HepG2 (cell line): Measurements from ENCODE around the gene ATP1A2. TPM values are rescaled to one million over a fixed set of nuclear protein-coding genes. Genes with fewer than 3 reads are reported as not detected.

ENCODE experiments used
- CREM ChIP-seq, 2 experiments: sonication (generic) in 1 of 2; formaldehyde crosslinking in 1 of 2; IDR thresholded peaks; 2 replicates each; pipeline versions ENCODE4 v1.4.0 to v1.6.1; 2016 to 2020; ENCODE audit warnings: antibody characterized with exemption in 1 of 2, mild to moderate bottlenecking in 1 of 2, missing genetic modification reagents in 1 of 2
- FOXM1 ChIP-seq: sonication (generic); formaldehyde crosslinking; IDR thresholded peaks from 2 replicates; pipeline ENCODE4 v1.5.0; 2020; ENCODE audit warnings: missing genetic modification reagents
- JDP2 ChIP-seq: sonication (generic); formaldehyde crosslinking; IDR thresholded peaks from 2 replicates; pipeline ENCODE4 v1.8.1; 2022; ENCODE audit warnings: missing genetic modification reagents, borderline replicate concordance
- NFKB2 ChIP-seq: sonication (generic); formaldehyde crosslinking; IDR thresholded peaks from 2 replicates; pipeline ENCODE4 v1.4.0; 2020; ENCODE audit warnings: missing genetic modification reagents, borderline replicate concordance
- PCBP2 ChIP-seq: fragments of 200-400 bp; formaldehyde crosslinking; optimal IDR thresholded peaks from 2 replicates; pipeline ENCODE3; 2018; ENCODE audit warnings: low read length, low read depth; ENCODE audit not compliant: poor library complexity, severe bottlenecking
- PPARG ChIP-seq: conservative IDR thresholded peaks from 2 replicates; pipeline ENCODE4 v1.6.1; 2016; ENCODE audit warnings: missing biosample characterization, missing genetic modification reagents
- TCF12 ChIP-seq, 2 experiments: fragments of 450-650 bp in 1 of 2; sonication (generic) in 1 of 2; formaldehyde crosslinking in 1 of 2; IDR thresholded peaks; 2 replicates each; pipeline versions ENCODE4 v1.6.1 to v1.8.0; 2017 to 2022; ENCODE audit warnings: antibody characterized with exemption in 1 of 2, mild to moderate bottlenecking in 1 of 2, missing genetic modification reagents in 1 of 2, moderate library complexity in 1 of 2
- ZNF230 ChIP-seq: sonication (generic); formaldehyde crosslinking; IDR thresholded peaks from 2 replicates; pipeline ENCODE4 v1.4.0; 2020; ENCODE audit warnings: mild to moderate bottlenecking, missing genetic modification reagents
- ZNF451 ChIP-seq: sonication (generic); formaldehyde crosslinking; IDR thresholded peaks from 2 replicates; pipeline ENCODE4 v1.5.0; 2020; ENCODE audit warnings: mild to moderate bottlenecking, missing genetic modification reagents
- ZNF547 ChIP-seq: sonication (generic); formaldehyde crosslinking; IDR thresholded peaks from 2 replicates; pipeline ENCODE4 v1.5.1; 2020; ENCODE audit warnings: mild to moderate bottlenecking, missing genetic modification reagents
- ZNF572 ChIP-seq: sonication (generic); formaldehyde crosslinking; IDR thresholded peaks from 2 replicates; pipeline ENCODE4 v1.5.1; 2020; ENCODE audit warnings: mild to moderate bottlenecking, missing genetic modification reagents
- ZNF839 ChIP-seq: sonication (generic); formaldehyde crosslinking; IDR thresholded peaks from 2 replicates; pipeline ENCODE4 v1.4.0; 2020; ENCODE audit warnings: missing genetic modification reagents, mild to moderate bottlenecking, borderline replicate concordance
- polyA plus RNA-seq, 8 experiments: library from polyadenylated mRNA; depleted of rRNA in 3 of 8; stranded (reverse) in 7 of 8; unstranded in 1 of 8; fragments of >200 nt; fragmentation: Illumina TruSeq in 4 of 8; extraction: Trizol in 4 of 8; gene quantifications; 2 replicates each; pipeline versions ENCODE4 v1.2.1 to v1.2.3, GENCODE V29; 2011 to 2016; ENCODE audit warnings: low read depth in 4 of 8, missing spikeins in 1 of 8, mixed read lengths in 1 of 8; ENCODE audit not compliant: insufficient read depth in 1 of 8
- total RNA-seq, 5 experiments: library from RNA; depleted of rRNA; stranded (reverse); fragments of >200 nt; fragmentation: Illumina TruSeq; extraction: Trizol; gene quantifications; 2 replicates each; pipeline ENCODE4 v1.2.3, GENCODE V29; 2016; ENCODE audit warnings: low read depth in 1 of 5
- TF ChIP-seq, protein P1 (sequence below): sonication (generic); formaldehyde crosslinking; IDR thresholded peaks from 2 replicates; pipeline ENCODE4 v1.4.0; 2020; ENCODE audit warnings: mild to moderate bottlenecking, missing genetic modification reagents
- TF ChIP-seq, protein P2 (sequence below), 2 experiments: sonication (generic) in 1 of 2; formaldehyde crosslinking in 1 of 2; IDR thresholded peaks; 2 replicates each; pipeline versions ENCODE4 v1.4.0 to v1.6.1; 2018 to 2020; ENCODE audit warnings: missing genetic modification reagents in 2 of 2, borderline replicate concordance in 1 of 2, low read depth in 1 of 2, mild to moderate bottlenecking in 1 of 2, missing biosample characterization in 1 of 2
- TF ChIP-seq, protein P3 (sequence below): sonication (generic); formaldehyde crosslinking; IDR thresholded peaks from 2 replicates; pipeline ENCODE4 v1.4.0; 2020; ENCODE audit warnings: low read depth, mild to moderate bottlenecking, missing genetic modification reagents
- TF ChIP-seq, protein P4 (sequence below): sonication (generic); formaldehyde crosslinking; IDR thresholded peaks from 2 replicates; pipeline ENCODE4 v1.9.0; 2022; ENCODE audit warnings: missing genetic modification reagents, mild to moderate bottlenecking, borderline replicate concordance

ATP1A2 gene
- total and polyA plus RNA-seq, 2 of the 13 experiments (the other 11 are each of a cell fraction or from before 2014, with no cell fraction given) = 0.16 TPM; not detected in 1

DNA sequence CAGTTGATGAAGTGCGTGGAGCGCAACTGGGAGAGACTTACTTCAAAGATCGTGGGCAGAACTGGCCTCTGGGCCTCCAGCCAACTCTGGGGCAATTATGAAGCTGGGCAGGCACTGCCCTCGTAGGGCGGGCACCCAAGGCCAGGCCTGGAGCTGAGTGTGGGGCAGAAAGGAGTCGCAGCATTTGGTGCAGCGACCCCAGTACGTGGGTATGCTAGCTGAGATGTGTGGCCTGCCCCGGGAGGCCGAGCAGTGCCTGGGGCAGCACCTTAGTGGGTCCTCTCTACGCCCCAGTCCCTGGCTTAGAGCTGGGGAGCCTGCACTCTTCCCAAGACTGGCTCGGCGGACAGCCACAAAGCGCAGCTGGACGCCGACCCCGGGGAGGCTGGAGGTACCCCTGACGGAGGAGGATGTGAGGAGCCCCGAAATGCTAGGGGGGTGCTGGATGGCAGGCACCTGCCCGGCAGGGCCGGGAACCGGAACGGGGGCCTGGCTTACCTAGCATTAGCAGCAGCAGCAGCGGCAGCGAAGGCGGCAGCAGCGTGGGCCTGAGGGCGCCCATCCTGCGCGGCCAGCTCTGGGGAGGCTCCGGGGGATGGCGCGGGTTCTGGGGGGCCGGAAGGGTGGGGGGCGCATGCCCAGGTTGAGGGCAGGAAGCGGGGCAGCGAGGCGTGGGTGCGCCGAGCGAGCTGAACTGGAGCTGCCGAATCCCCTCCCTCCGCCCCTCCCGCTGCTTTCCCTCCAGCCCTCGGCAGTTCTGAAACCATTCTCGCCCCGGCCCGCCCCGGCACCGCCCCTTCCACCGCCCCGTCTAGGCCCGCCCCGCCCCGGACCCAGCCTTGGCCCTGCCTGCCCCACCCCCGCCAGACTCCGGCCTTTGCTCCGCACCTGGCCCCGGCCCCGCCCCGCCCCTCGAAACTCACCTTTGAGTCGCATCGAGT lies 17.4 kb upstream of the ATP1A2 start, which contains the start of gene IGSF8 (continued):
- TF ChIP-seq, protein P1, sequence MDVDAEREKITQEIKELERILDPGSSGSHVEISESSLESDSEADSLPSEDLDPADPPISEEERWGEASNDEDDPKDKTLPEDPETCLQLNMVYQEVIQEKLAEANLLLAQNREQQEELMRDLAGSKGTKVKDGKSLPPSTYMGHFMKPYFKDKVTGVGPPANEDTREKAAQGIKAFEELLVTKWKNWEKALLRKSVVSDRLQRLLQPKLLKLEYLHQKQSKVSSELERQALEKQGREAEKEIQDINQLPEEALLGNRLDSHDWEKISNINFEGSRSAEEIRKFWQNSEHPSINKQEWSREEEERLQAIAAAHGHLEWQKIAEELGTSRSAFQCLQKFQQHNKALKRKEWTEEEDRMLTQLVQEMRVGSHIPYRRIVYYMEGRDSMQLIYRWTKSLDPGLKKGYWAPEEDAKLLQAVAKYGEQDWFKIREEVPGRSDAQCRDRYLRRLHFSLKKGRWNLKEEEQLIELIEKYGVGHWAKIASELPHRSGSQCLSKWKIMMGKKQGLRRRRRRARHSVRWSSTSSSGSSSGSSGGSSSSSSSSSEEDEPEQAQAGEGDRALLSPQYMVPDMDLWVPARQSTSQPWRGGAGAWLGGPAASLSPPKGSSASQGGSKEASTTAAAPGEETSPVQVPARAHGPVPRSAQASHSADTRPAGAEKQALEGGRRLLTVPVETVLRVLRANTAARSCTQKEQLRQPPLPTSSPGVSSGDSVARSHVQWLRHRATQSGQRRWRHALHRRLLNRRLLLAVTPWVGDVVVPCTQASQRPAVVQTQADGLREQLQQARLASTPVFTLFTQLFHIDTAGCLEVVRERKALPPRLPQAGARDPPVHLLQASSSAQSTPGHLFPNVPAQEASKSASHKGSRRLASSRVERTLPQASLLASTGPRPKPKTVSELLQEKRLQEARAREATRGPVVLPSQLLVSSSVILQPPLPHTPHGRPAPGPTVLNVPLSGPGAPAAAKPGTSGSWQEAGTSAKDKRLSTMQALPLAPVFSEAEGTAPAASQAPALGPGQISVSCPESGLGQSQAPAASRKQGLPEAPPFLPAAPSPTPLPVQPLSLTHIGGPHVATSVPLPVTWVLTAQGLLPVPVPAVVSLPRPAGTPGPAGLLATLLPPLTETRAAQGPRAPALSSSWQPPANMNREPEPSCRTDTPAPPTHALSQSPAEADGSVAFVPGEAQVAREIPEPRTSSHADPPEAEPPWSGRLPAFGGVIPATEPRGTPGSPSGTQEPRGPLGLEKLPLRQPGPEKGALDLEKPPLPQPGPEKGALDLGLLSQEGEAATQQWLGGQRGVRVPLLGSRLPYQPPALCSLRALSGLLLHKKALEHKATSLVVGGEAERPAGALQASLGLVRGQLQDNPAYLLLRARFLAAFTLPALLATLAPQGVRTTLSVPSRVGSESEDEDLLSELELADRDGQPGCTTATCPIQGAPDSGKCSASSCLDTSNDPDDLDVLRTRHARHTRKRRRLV (CRISPR knock-in tag) = no peak
- TF ChIP-seq, protein P2, sequence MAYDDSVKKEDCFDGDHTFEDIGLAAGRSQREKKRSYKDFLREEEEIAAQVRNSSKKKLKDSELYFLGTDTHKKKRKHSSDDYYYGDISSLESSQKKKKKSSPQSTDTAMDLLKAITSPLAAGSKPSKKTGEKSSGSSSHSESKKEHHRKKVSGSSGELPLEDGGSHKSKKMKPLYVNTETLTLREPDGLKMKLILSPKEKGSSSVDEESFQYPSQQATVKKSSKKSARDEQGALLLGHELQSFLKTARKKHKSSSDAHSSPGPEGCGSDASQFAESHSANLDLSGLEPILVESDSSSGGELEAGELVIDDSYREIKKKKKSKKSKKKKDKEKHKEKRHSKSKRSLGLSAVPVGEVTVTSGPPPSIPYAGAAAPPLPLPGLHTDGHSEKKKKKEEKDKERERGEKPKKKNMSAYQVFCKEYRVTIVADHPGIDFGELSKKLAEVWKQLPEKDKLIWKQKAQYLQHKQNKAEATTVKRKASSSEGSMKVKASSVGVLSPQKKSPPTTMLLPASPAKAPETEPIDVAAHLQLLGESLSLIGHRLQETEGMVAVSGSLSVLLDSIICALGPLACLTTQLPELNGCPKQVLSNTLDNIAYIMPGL (CRISPR knock-in tag; IDR thresholded peaks at IDR 0.05; ENCODE audit: borderline replicate concordance in 1 of 2, low read depth in 1 of 2) = 0 out of 4 replicates have a peak, but pooled peaks of 1 of the 2 experiments have one; percentile 29
- TF ChIP-seq ZNF839 (CRISPR knock-in tag) (no peak; the same call in 1 of the 2 replicates), ZNF572 (CRISPR knock-in tag) (0 out of 2 replicates have a peak, but pooled peaks have one; percentile 30), JDP2 (CRISPR knock-in tag) (no peak), CREM (IDR thresholded peaks at IDR 0.05) (no peak), CREM (CRISPR knock-in tag; IDR thresholded peaks at IDR 0.05) (no peak), ZNF547 (CRISPR knock-in tag) (peak; percentile 67; the same call in 1 of the 2 replicates), ZNF451 (CRISPR knock-in tag) (no peak), PCBP2 (no peak), PPARG (CRISPR knock-in tag) (no peak), TCF12 (IDR thresholded peaks at IDR 0.05) (no peak), TCF12 (CRISPR knock-in tag; IDR thresholded peaks at IDR 0.05) (no peak), NFKB2 (CRISPR knock-in tag) (peak; percentile 50; the same call in 1 of the 2 replicates), FOXM1 (CRISPR knock-in tag) (no peak), ZNF230 (CRISPR knock-in tag) (0 out of 2 replicates have a peak, but pooled peaks have one; percentile 20)
- TF ChIP-seq, protein P3, sequence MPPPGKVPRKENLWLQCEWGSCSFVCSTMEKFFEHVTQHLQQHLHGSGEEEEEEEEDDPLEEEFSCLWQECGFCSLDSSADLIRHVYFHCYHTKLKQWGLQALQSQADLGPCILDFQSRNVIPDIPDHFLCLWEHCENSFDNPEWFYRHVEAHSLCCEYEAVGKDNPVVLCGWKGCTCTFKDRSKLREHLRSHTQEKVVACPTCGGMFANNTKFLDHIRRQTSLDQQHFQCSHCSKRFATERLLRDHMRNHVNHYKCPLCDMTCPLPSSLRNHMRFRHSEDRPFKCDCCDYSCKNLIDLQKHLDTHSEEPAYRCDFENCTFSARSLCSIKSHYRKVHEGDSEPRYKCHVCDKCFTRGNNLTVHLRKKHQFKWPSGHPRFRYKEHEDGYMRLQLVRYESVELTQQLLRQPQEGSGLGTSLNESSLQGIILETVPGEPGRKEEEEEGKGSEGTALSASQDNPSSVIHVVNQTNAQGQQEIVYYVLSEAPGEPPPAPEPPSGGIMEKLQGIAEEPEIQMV (CRISPR knock-in tag) = no peak
- TF ChIP-seq, protein P4, sequence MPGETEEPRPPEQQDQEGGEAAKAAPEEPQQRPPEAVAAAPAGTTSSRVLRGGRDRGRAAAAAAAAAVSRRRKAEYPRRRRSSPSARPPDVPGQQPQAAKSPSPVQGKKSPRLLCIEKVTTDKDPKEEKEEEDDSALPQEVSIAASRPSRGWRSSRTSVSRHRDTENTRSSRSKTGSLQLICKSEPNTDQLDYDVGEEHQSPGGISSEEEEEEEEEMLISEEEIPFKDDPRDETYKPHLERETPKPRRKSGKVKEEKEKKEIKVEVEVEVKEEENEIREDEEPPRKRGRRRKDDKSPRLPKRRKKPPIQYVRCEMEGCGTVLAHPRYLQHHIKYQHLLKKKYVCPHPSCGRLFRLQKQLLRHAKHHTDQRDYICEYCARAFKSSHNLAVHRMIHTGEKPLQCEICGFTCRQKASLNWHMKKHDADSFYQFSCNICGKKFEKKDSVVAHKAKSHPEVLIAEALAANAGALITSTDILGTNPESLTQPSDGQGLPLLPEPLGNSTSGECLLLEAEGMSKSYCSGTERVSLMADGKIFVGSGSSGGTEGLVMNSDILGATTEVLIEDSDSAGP (CRISPR knock-in tag) = peak; percentile 36; the same call in 1 of the 2 replicates
